Osteocyte (in vitro differentiated cells): Measurements from ENCODE around the gene KCNAB2. TPM values are rescaled to one million over a fixed set of nuclear protein-coding genes. Genes with fewer than 3 reads are reported as not detected.
"Not testable (repeated sequence)": the region's sequence is repeated elsewhere in the genome, so short reads cannot be mapped to it uniquely, and the experiment has no call there.

Source experiments
- DNase-seq: peaks from one replicate; pipeline ENCODE4 v3.0.0; 2021; ENCODE audit warnings: mixed read lengths; ENCODE audit not compliant: unreplicated experiment; ENCODE audit errors: extremely low spot score
- H3K27ac Mint-ChIP-seq: one replicate; pipeline ENCODE4 v1.8.0; 2021; ENCODE audit warnings: mild to moderate bottlenecking, mixed read lengths; ENCODE audit not compliant: unreplicated experiment
- H3K27me3 Mint-ChIP-seq: one replicate; pipeline ENCODE4 v1.8.0; 2021; ENCODE audit warnings: mixed read lengths; ENCODE audit not compliant: unreplicated experiment
- H3K36me3 Mint-ChIP-seq: one replicate; pipeline ENCODE4 v1.8.0; 2021; ENCODE audit warnings: mixed read lengths; ENCODE audit not compliant: unreplicated experiment
- H3K4me1 Mint-ChIP-seq: one replicate; pipeline ENCODE4 v1.8.0; 2021; ENCODE audit warnings: mixed read lengths; ENCODE audit not compliant: unreplicated experiment
- H3K4me3 Mint-ChIP-seq: one replicate; pipeline ENCODE4 v1.8.0; 2021; ENCODE audit warnings: mild to moderate bottlenecking, moderate library complexity, mixed read lengths; ENCODE audit not compliant: unreplicated experiment
- H3K9me3 Mint-ChIP-seq: one replicate; pipeline ENCODE4 v1.8.0; 2021; ENCODE audit warnings: mixed read lengths; ENCODE audit not compliant: unreplicated experiment
- CTCF ChIP-seq: fragments of 200-600 bp; sonication (generic); IDR thresholded peaks from 2 replicates; pipeline ENCODE4 v1.5.0; 2021; ENCODE audit warnings: antibody characterized with exemption, mild to moderate bottlenecking, moderate library complexity
- total RNA-seq: library from RNA; stranded (reverse); gene quantifications from 2 replicates; pipeline ENCODE4 v1.2.1, GENCODE V29; 2021

The KCNAB2 gene
- total RNA-seq, 1 donor from 2014 or later: 9.3 TPM

DNA sequence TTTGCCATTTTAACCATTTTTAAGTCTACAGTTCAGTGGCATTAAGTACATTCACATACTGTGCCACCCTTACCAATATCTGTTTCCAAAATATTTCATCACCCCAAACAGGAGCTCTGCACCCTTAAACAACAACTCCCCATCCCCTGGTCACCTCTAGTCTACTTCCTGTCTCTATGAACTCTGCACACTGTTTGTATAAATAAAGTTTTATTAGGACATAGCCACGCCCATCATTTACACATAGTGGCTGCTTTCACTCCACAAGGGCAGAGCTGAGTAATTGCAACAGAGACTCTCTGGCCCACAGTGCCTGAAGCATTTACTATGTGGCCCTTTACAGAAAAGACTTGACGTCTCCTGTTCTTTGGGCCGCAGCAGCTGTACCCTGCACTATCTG lies 30.1 kb downstream of the KCNAB2 start:
- Mint-ChIP-seq H3K27me3 (no peaks in the 10 kb centered on the region), H3K4me1 (no peaks in the 10 kb centered on the region), H3K36me3 (no peaks in the 10 kb centered on the region), H3K27ac (no peak overlapping the region), H3K4me3 (no peak overlapping the region), H3K9me3 (peaks cover 3% of the 10 kb centered on the region)
- no peak for DNase-seq
- TF ChIP-seq CTCF: no peak

DNA sequence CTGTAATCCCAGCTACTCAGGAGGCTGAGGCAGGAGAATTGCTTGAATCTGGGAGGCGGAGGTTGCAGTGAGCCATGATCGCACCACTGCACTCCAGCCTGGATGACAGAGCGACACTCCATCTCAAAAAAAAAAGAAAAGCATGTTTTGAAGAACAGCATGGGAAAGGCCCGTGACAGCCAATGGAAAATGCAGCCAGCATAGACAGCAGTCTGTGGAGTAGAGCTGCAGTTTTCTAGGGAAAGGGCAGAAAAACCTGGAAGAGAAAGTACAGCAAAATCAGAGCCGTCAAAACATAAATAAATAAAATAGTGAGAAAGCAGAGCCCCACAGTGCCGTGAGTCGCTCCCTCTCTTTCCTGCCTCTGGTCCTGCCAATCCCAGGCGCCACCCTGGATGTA lies 31.4 kb downstream of the KCNAB2 start:
- H3K27ac Mint-ChIP-seq, H3K27me3 Mint-ChIP-seq, DNase-seq, H3K36me3 Mint-ChIP-seq, H3K4me1 Mint-ChIP-seq, H3K4me3 Mint-ChIP-seq, H3K9me3 Mint-ChIP-seq: not testable (repeated sequence)

- TF ChIP-seq CTCF: no peak
- H3K9me3 Mint-ChIP-seq: peaks cover 3% of the 10 kb centered on the region
- H3K4me3 Mint-ChIP-seq: no peak overlapping the region
- H3K27ac Mint-ChIP-seq: no peak overlapping the region
- no peaks in the 10 kb centered on the region for H3K4me1 Mint-ChIP-seq
- no peaks in the 10 kb centered on the region for H3K36me3 Mint-ChIP-seq
- DNase-seq: no peak
- H3K27me3 Mint-ChIP-seq: no peaks in the 10 kb centered on the region
Observed at GRCh38 chr1:6077506-6077905, 31.8 kb downstream of the KCNAB2 start.

DNA sequence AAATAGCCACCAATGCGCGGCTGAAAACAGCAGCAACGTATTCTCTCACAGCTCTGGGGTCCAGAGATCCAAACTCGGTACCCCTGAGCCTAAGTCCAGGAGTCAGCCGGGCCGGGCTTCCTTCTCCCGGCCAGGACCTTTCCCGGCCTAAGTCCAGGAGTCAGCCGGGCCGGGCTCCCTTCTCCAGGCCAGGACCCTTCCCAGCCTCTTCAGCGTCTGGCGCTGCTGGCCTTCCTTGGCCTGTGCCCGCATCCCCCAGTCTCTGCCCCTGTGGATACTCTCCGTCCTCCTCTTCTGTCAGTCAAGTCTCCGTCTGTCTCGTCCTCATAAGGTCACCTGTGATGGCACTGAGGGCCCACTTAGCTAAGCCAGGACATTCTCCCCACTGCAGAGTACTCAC lies 32.2 kb downstream of the KCNAB2 start:
- H3K4me1 Mint-ChIP-seq: no peaks in the 10 kb centered on the region
- H3K36me3 Mint-ChIP-seq: no peaks in the 10 kb centered on the region
- no peaks in the 10 kb centered on the region for H3K27me3 Mint-ChIP-seq
- no peak for DNase-seq
- TF ChIP-seq CTCF: no peak
- H3K9me3 Mint-ChIP-seq: peaks cover 3% of the 10 kb centered on the region
- H3K27ac Mint-ChIP-seq: no peak overlapping the region
- H3K4me3 Mint-ChIP-seq: no peak overlapping the region

DNA sequence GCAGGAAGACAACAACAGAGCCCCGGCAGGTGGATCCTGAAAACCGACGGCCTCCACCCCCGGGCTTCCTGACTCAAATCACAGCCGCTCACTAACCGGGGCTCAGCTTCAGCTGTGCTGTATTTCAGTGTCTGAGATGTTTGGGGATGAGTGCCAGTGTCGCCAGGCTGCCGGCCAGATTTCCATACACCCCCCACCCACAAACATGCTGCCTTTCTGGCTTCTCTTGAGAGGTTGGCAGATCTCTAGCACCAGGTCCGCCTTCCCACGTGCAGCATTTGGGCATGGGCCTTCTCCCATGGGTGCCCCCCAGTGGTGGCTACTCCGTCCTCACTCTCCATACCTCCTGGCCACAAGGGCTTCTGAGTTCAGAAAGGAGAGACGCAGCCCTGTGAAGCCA lies 34.8 kb downstream of the KCNAB2 start:
- no peak overlapping the region for H3K27ac Mint-ChIP-seq
- H3K36me3 Mint-ChIP-seq: no peaks in the 10 kb centered on the region
- H3K4me3 Mint-ChIP-seq: no peak overlapping the region
- no peak for TF ChIP-seq CTCF
- peaks cover 3% of the 10 kb centered on the region for H3K9me3 Mint-ChIP-seq
- no peak for DNase-seq
- no peaks in the 10 kb centered on the region for H3K27me3 Mint-ChIP-seq
- H3K4me1 Mint-ChIP-seq: no peaks in the 10 kb centered on the region

GRCh38 chr1:6081901-6082300 lies 36.2 kb downstream of the KCNAB2 start:
- H3K4me1 Mint-ChIP-seq: no peaks in the 10 kb centered on the region
- H3K27ac Mint-ChIP-seq: no peak overlapping the region
- TF ChIP-seq CTCF: no peak
- no peaks in the 10 kb centered on the region for H3K9me3 Mint-ChIP-seq
- DNase-seq: no peak
- H3K36me3 Mint-ChIP-seq: no peaks in the 10 kb centered on the region
- H3K4me3 Mint-ChIP-seq: no peak overlapping the region
- H3K27me3 Mint-ChIP-seq: no peaks in the 10 kb centered on the region
